Measurements from ENCODE around the gene CTNNA3.

DNA sequence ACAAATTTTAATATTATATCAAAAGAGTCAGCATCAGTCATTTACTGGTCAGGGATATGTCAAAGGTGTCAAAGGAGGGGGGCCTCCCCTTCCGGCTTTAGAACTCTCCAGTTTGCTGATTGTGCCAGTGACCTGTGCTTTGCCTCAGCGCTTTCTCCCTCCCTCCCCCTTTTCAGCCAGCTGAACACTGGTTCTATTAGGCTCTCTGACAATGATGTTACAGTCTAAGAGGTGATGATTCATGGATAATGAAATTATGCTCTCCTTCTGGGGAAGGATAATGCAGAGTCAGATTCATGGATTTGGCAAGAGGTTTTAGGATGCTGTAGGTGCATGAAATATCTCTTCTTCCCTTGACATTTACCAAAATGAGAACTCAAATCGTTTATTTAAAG is 764.0 kb downstream of the CTNNA3 start:
- TF ChIP-seq POLR2AphosphoS5 (IDR thresholded peaks at IDR 0.05; ENCODE audit: insufficient read depth, low read depth, low read length) (no peak), FOS (IDR thresholded peaks at IDR 0.05; ENCODE audit: borderline replicate concordance, insufficient read depth, low read length) (no peak), JUN (IDR thresholded peaks at IDR 0.05; ENCODE audit: borderline replicate concordance, insufficient read depth, insufficient read length, low read depth) (no peak), POLR2A (IDR thresholded peaks at IDR 0.05; ENCODE audit: low read depth, low read length) (no peak), EZH2 (IDR thresholded peaks at IDR 0.05; ENCODE audit: borderline replicate concordance, low read depth, low read length, severe bottlenecking) (no peak)
- TF ChIP-seq, protein P1, sequence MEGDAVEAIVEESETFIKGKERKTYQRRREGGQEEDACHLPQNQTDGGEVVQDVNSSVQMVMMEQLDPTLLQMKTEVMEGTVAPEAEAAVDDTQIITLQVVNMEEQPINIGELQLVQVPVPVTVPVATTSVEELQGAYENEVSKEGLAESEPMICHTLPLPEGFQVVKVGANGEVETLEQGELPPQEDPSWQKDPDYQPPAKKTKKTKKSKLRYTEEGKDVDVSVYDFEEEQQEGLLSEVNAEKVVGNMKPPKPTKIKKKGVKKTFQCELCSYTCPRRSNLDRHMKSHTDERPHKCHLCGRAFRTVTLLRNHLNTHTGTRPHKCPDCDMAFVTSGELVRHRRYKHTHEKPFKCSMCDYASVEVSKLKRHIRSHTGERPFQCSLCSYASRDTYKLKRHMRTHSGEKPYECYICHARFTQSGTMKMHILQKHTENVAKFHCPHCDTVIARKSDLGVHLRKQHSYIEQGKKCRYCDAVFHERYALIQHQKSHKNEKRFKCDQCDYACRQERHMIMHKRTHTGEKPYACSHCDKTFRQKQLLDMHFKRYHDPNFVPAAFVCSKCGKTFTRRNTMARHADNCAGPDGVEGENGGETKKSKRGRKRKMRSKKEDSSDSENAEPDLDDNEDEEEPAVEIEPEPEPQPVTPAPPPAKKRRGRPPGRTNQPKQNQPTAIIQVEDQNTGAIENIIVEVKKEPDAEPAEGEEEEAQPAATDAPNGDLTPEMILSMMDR (IDR thresholded peaks at IDR 0.05; ENCODE audit: extremely low read depth in 1 of 2, insufficient read depth in 1 of 2, low read depth in 1 of 2, low read length in 2 of 2), result no peak
